DND-41 (cell line): Measurements from ENCODE around the gene SQOR.

Experiments
- EZH2 ChIP-seq: IDR thresholded peaks from 3 replicates; pipeline ENCODE4 v1.6.1; 2012; ENCODE audit warnings: borderline replicate concordance, low read depth, mild to moderate bottlenecking, moderate library complexity, low read length, inconsistent platforms; ENCODE audit not compliant: severe bottlenecking
- TF ChIP-seq, protein P1 (sequence below): IDR thresholded peaks from 2 replicates; pipeline ENCODE4 v1.5.1; 2012; ENCODE audit warnings: borderline replicate concordance, low read length, moderate library complexity, mild to moderate bottlenecking; ENCODE audit not compliant: poor library complexity, severe bottlenecking; ENCODE audit errors: extremely low read depth

DNA sequence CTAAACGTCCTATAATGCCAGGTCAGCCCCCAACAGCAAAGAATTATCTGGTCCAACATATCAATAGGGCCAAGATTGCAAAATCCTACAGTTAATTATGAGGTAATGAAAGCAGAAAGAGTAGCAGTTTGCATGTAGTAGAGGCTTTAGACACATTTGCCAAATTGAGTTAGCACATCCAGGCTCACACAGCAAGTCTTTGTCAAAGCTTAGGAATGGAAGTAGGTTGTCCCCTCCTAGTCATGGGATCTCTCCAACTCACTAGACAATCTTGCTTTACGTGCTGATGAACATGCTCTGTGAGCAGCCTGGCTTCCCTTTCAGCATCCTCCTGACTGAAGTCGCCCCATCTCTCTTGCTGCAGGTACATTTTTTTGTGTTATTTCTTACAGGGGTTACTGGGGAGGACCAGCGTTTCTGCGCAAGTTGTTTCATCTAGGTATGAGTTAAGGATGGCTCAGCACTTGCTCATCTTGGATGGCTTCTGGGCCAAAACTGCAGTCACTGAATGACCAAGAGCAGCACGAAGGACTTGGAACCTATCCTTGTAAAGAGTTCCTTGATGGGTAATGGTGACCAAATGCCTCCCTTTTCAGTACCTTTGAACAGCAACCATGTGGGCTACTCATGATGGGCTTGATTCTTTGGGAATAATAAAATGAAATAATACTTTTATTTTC, 55.9 kb downstream of the SQOR start:
- no peak for TF ChIP-seq EZH2
- TF ChIP-seq, protein P1, sequence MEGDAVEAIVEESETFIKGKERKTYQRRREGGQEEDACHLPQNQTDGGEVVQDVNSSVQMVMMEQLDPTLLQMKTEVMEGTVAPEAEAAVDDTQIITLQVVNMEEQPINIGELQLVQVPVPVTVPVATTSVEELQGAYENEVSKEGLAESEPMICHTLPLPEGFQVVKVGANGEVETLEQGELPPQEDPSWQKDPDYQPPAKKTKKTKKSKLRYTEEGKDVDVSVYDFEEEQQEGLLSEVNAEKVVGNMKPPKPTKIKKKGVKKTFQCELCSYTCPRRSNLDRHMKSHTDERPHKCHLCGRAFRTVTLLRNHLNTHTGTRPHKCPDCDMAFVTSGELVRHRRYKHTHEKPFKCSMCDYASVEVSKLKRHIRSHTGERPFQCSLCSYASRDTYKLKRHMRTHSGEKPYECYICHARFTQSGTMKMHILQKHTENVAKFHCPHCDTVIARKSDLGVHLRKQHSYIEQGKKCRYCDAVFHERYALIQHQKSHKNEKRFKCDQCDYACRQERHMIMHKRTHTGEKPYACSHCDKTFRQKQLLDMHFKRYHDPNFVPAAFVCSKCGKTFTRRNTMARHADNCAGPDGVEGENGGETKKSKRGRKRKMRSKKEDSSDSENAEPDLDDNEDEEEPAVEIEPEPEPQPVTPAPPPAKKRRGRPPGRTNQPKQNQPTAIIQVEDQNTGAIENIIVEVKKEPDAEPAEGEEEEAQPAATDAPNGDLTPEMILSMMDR, result no peak
